Measurements from ENCODE around the gene MZF1.

MZF1 gene

DNA sequence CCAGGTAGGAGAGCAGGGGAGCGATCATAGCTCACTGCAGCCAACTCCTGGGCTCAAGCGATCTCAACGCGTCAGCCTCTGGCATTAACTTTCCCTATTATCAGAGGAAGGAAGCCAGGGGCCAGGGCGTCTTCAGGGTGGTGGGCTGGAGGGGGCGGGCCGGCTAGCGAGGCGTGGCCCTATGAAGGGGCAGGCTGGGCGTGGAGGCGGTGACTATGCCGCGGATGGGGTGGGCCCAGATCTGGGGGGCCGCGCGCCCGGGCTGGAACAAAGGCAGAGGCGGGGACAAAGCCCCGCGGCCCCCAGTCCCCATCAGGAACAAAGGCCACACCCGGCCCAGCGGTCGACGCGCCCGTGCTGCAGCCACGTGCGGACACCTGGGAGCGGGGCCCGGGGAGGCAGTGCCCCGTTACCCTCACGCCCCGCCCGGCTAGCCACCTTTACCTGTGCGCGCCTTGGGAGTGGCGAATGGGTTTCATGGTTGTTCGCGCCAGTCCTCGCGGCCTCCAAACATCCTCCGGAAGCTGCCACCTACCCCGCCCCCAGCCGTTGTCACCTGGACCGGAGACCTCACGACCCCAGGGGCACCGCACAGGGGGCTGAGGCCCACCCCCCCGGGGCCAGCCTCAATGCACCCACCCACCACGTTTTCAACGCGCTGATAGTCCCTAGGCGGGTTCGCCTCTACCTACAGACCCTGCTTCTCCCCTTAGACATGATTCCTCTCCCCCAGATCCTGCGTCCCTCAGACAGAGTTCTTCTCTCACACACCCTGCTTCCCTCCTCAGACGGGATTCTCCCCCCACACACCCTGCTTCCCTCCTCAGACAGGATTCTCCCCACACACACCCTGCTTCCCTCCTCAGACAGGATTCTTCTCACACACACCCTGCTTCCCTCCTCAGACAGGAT is 34.6 kb downstream of the MZF1 start:
- DNase-seq: no peak

GRCh38 chr19:58536852-58537798 is 36.0 kb downstream of the MZF1 start:
- no peak for DNase-seq

GRCh38 chr19:58535857-58536256 is 37.3 kb downstream of the MZF1 start:
- no peak for DNase-seq

DNA sequence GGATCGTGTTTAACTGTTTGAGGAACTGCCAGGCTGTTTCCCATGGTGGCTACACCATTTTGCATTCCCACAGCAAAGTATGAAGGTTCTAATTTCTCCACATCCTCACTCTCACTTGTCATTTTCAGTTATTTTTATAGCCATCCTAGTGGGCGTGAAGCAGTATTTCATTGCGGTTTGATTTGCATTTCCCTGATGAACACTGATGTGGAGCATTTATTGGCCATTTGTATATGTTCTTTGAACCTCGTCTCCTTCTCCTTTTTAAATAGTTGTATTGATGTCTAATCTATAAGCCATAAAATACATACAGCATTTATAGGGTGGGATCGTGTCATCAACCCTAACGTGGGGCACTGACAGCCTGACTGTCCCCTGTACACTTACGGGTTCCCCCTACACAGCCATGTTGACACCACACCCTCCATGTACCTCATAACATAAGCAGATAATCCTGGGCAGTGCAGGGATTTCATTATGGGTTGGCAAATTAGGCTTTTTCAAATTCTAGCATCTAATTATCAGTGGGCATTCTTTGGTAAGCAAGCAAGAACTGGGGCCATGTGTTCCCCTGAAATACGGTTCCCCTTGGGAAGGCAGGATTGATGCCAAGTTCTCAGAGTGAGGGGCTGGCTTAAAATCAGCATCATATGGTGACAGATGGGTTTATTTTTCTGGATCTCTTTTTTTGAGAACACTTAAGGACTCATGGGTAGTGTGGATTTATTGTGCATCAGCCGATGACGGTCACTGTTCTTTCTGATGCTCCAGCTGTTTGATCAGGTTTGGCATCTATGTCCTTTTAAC is 41.9 kb downstream of the MZF1 start:
- no peak for DNase-seq

GRCh38 chr19:58529405-58529804 is 43.7 kb downstream of the MZF1 start:
- DNase-seq: no peak

- DNase-seq: no peak
Observed at GRCh38 chr19:58522709-58523108, 50.4 kb downstream of the MZF1 start.

GRCh38 chr19:58521651-58522050 is 51.5 kb downstream of the MZF1 start:
- DNase-seq: no peak

DNA sequence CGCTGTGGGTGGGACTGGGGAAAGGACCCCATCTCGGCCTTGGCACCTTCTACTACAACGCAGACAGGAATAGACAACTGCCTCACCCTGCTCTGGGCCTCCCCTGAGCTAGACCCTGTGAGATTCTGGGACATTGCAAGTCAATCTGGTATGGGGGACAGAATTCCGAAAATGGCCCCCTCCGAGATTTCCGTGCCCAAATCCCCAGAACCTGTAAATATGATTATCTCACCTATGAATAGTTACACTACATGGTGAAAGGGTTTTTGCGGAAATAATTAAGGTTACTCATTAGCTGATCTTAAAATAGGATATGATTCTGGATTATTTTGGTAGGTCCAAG is 52.9 kb downstream of the MZF1 start:
- DNase-seq: no peak

DNA sequence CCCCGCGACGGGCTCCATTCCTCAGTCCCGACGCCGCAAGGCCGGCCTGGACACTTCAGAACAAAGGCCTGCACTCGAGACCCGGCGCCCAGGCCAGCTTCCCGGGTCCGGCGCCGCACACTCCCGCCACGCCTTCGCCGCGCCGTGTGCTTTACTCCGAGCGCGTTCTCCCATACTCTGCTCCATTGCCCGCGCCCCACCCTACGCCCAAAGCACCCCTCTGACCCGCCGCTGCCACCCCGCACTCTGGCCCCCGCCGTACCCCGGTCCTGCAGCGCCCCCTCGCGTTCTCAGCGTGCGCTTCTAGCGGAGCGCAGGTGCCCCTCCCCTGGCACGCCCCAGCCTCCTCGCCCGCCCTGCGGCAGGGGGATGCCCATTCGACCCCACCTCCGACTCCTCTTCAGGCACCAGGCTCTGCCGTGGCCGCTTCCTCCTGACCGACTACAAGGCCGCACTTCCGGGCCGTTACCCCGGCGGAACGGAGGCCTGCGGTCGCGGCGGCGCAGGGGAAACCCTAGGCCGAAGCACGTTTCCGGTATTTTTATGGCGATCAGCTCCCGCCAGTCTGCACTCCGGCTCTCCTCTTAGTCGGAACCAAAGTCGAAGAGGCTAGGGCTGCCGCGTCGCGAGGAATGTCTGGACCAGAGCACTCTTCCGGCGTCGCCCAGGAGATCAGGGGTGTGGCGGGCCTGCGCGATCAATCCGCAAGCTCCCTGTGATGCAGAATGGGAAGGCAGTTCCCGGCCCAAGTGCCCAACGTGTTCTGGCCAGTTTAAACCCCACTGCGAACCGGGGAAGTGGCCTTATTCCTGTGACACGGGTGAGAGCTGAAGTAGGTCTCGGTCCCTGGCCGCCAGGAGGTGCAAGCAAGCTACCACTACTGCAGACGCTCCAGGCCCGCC is 53.5 kb downstream of the MZF1 start, which contains the start of gene ZBTB45:
ZBTB45 (minus strand) TSS at position 456 of the 902 bp plus-strand sequence. CDS start 2,137 bp downstream, outside the sequence.
- peak; percentile 93 for DNase-seq

DNA sequence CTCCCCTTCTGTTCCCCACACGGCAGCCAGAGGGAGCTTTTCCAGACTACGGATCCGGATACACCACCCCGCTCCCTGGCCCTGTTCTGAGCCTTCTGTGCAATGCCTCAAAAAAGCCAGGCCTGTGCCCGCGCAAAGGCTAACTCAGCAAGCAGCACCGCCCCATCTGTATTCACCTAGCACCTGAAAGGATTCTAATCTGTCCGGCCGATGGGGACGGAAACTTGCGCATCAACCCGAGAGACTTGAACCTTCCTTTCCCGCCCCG is 54.1 kb downstream of the MZF1 start:
- peak; percentile 46 for DNase-seq

GRCh38 chr19:58518256-58519086 is 54.7 kb downstream of the MZF1 start:
- DNase-seq: no peak

- DNase-seq: no peak
Observed at GRCh38 chr19:58516964-58517833, 55.9 kb downstream of the MZF1 start.

GRCh38 chr19:58516246-58516836 is 56.8 kb downstream of the MZF1 start:
- DNase-seq: no peak

DNA sequence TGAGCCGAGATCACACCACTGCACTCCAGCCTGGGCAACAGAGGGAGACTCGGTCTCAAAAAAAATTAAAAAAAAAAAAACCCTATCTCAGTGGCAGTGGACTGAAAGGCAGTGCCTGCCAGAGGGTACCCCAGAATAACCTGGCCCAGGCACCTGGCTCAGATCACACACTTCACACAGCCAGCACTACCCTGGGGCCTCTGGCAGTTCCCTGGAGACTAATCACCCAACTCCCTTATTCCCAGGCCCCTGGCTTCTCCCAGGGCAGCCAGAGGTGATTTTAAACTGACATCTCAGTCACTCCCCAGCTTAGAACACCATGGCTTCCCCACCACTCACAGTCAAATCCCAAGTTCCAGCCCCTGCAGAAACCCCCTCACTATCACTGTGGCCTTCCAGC is 57.9 kb downstream of the MZF1 start:
- no peak for DNase-seq

DNA sequence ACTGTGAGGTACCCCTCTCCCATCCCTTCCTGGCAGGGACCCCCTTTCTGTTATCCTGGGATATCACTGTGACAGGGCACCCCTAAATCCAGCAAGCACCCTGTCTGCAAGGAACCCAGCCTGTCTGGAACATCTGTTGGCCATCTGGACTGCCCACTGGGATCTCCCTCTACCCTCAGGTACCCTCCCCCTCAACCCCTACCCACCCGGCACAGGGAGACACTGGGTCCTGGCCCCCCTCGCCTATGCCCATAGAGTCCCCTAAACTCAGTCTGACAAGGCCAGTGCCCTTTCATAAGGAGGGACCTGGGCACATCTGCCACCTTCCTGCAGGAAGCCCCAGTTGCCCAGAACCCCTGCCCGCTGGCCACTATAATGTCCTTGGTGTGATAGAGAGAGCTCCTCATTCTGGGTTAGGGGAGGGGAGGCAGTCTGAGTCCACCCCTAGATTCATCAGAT is 58.5 kb downstream of the MZF1 start:
- DNase-seq: no peak

GRCh38 chr19:58513694-58514563 is 59.2 kb downstream of the MZF1 start:
- DNase-seq: peak; percentile 84

DNA sequence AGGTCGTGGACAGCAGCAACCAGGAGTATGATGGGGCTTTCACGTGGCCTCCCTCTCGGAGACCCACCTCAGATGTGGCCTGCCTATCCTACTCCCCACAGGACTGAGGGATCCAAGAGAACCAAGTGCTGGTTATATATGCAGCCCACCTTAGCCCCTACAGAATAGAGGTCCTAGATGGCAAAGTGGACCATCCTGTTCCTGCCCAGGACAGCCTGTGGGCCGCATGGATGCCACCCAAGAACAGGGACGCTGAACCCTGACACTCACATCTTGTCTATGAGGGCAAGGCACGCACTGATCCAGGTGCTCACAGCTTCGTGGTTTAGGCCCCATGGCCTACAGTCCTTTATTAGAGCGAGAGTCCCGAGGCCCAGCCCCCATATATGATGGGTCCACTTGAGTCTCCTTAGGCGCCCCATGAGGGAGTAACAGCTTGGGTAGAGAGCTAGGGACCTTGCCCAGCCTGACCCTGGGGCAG is 59.9 kb downstream of the MZF1 start:
- no peak for DNase-seq
